ENCODE results near the gene DDX5. TPM values are rescaled to one million over a fixed set of nuclear protein-coding genes. Genes with fewer than 3 reads are reported as not detected.
A peak's percentile ranks its signal among the peaks of the same experiment; 100 is the strongest.

The DDX5 gene
- total RNA-seq, 1 experiment from 2014 or later, result 369 TPM

GRCh38 chr17:64500862-64501765 is 5.0 kb downstream of the DDX5 start:
- Histone ChIP-seq H3K36me3 (ENCODE audit: insufficient read depth, low read length) (peaks cover 69% of the 10 kb centered on the region), H3K79me2 (ENCODE audit: low read length) (peaks cover 42% of the 10 kb centered on the region), H3K27me3 (ENCODE audit: low read length) (no peaks in the 10 kb centered on the region), H3K4me3 (ENCODE audit: low read length) (no peak overlapping the region), H3K9me2 (replicated peaks; ENCODE audit: insufficient read depth, low read length) (no peaks in the 10 kb centered on the region), H3K4me1 (ENCODE audit: low read length) (peaks cover 80% of the 10 kb centered on the region), H3K4me2 (ENCODE audit: low read depth, low read length, poor library complexity, severe bottlenecking) (no peak overlapping the region), H2AFZ (ENCODE audit: low read length) (no peak overlapping the region), H3K9ac (ENCODE audit: low read length) (no peak overlapping the region), H4K20me1 (ENCODE audit: insufficient read depth, low read depth, low read length) (peaks cover 68% of the 10 kb centered on the region), H3K27ac (ENCODE audit: low read length) (no peak overlapping the region), H3K9me3 (ENCODE audit: low read length) (no peaks in the 10 kb centered on the region)
- DNase-seq, result no peak

GRCh38 chr17:64500487-64500859 is 5.6 kb downstream of the DDX5 start:
- Histone ChIP-seq H2AFZ (ENCODE audit: low read length) (no peak overlapping the region), H3K9me3 (ENCODE audit: low read length) (no peaks in the 10 kb centered on the region), H3K4me1 (ENCODE audit: low read length) (peaks cover 85% of the 10 kb centered on the region), H3K79me2 (ENCODE audit: low read length) (peaks cover 42% of the 10 kb centered on the region), H3K36me3 (ENCODE audit: insufficient read depth, low read length) (peaks cover 67% of the 10 kb centered on the region), H4K20me1 (ENCODE audit: insufficient read depth, low read depth, low read length) (peaks cover 66% of the 10 kb centered on the region), H3K4me2 (ENCODE audit: low read depth, low read length, poor library complexity, severe bottlenecking) (peak overlapping the region; percentile 81), H3K4me3 (ENCODE audit: low read length) (no peak overlapping the region), H3K9me2 (replicated peaks; ENCODE audit: insufficient read depth, low read length) (no peaks in the 10 kb centered on the region), H3K27me3 (ENCODE audit: low read length) (no peaks in the 10 kb centered on the region), H3K9ac (ENCODE audit: low read length) (no peak overlapping the region), H3K27ac (ENCODE audit: low read length) (no peak overlapping the region)
- no peak for DNase-seq

GRCh38 chr17:64499805-64500486 is 6.1 kb downstream of the DDX5 start:
- Histone ChIP-seq H3K9me2 (replicated peaks; ENCODE audit: insufficient read depth, low read length) (no peaks in the 10 kb centered on the region), H3K27me3 (ENCODE audit: low read length) (no peaks in the 10 kb centered on the region), H3K4me2 (ENCODE audit: low read depth, low read length, poor library complexity, severe bottlenecking) (peak overlapping the region; percentile 81), H2AFZ (ENCODE audit: low read length) (no peak overlapping the region), H3K36me3 (ENCODE audit: insufficient read depth, low read length) (peaks cover 64% of the 10 kb centered on the region), H3K9me3 (ENCODE audit: low read length) (no peaks in the 10 kb centered on the region), H3K4me3 (ENCODE audit: low read length) (0 out of 2 replicates have a peak overlapping the region, but pooled peaks have one; percentile 10), H3K4me1 (ENCODE audit: low read length) (peaks cover 89% of the 10 kb centered on the region), H4K20me1 (ENCODE audit: insufficient read depth, low read depth, low read length) (peaks cover 61% of the 10 kb centered on the region), H3K9ac (ENCODE audit: low read length) (no peak overlapping the region), H3K79me2 (ENCODE audit: low read length) (peaks cover 42% of the 10 kb centered on the region), H3K27ac (ENCODE audit: low read length) (peak overlapping the region; percentile 87; the same call in 1 of the 2 replicates)
- peak; percentile 46 for DNase-seq

GRCh38 chr17:64498308-64499203 is 7.5 kb downstream of the DDX5 start:
- Histone ChIP-seq H3K36me3 (ENCODE audit: insufficient read depth, low read length) (peaks cover 50% of the 10 kb centered on the region), H3K9me2 (replicated peaks; ENCODE audit: insufficient read depth, low read length) (no peaks in the 10 kb centered on the region), H3K4me2 (ENCODE audit: low read depth, low read length, poor library complexity, severe bottlenecking) (peak overlapping the region; percentile 81), H3K9me3 (ENCODE audit: low read length) (no peaks in the 10 kb centered on the region), H2AFZ (ENCODE audit: low read length) (no peak overlapping the region), H3K9ac (ENCODE audit: low read length) (peak overlapping the region; percentile 91), H3K4me1 (ENCODE audit: low read length) (peaks cover 84% of the 10 kb centered on the region), H3K27ac (ENCODE audit: low read length) (peak overlapping the region; percentile 87), H3K79me2 (ENCODE audit: low read length) (peaks cover 40% of the 10 kb centered on the region), H4K20me1 (ENCODE audit: insufficient read depth, low read depth, low read length) (peaks cover 47% of the 10 kb centered on the region), H3K27me3 (ENCODE audit: low read length) (no peaks in the 10 kb centered on the region), H3K4me3 (ENCODE audit: low read length) (peak overlapping the region; percentile 89; the same call in 1 of the 2 replicates)
- DNase-seq, result peak; percentile 52

- no peak for DNase-seq
- Histone ChIP-seq H3K4me1 (ENCODE audit: low read length) (peaks cover 74% of the 10 kb centered on the region), H3K36me3 (ENCODE audit: insufficient read depth, low read length) (peaks cover 45% of the 10 kb centered on the region), H3K4me3 (ENCODE audit: low read length) (peak overlapping the region; percentile 89), H3K27me3 (ENCODE audit: low read length) (no peaks in the 10 kb centered on the region), H4K20me1 (ENCODE audit: insufficient read depth, low read depth, low read length) (peaks cover 38% of the 10 kb centered on the region), H3K4me2 (ENCODE audit: low read depth, low read length, poor library complexity, severe bottlenecking) (peak overlapping the region; percentile 81), H2AFZ (ENCODE audit: low read length) (no peak overlapping the region), H3K9ac (ENCODE audit: low read length) (peak overlapping the region; percentile 91), H3K27ac (ENCODE audit: low read length) (peak overlapping the region; percentile 87), H3K9me2 (replicated peaks; ENCODE audit: insufficient read depth, low read length) (no peaks in the 10 kb centered on the region), H3K79me2 (ENCODE audit: low read length) (peaks cover 38% of the 10 kb centered on the region), H3K9me3 (ENCODE audit: low read length) (no peaks in the 10 kb centered on the region)
These were observed 8.5 kb downstream of the DDX5 start for GRCh38 chr17:64497565-64498035.

- peak; percentile 98 for DNase-seq
- H3K4me3 ChIP-seq (ENCODE audit: low read length), result peak within 1 kb of the TSS; percentile 89
- peaks cover 41% of the 10 kb centered on the region for H3K79me2 ChIP-seq (ENCODE audit: low read length)
- H3K27me3 ChIP-seq (ENCODE audit: low read length), result no peaks in the 10 kb centered on the region
- H3K36me3 ChIP-seq (ENCODE audit: insufficient read depth, low read length), result peaks cover 42% of the 10 kb centered on the region
- H3K9ac ChIP-seq (ENCODE audit: low read length), result peak within 1 kb of the TSS; percentile 91
- H4K20me1 ChIP-seq (ENCODE audit: insufficient read depth, low read depth, low read length), result peaks cover 31% of the 10 kb centered on the region
- H3K9me2 ChIP-seq (replicated peaks; ENCODE audit: insufficient read depth, low read length), result no peaks in the 10 kb centered on the region
- H3K4me1 ChIP-seq (ENCODE audit: low read length), result peaks cover 68% of the 10 kb centered on the region
- peak within 1 kb of the TSS; percentile 87 for H3K27ac ChIP-seq (ENCODE audit: low read length)
- no peak within 1 kb of the TSS; the same call in 1 of the 2 replicates for H2AFZ ChIP-seq (ENCODE audit: low read length)
- H3K4me2 ChIP-seq (ENCODE audit: low read depth, low read length, poor library complexity, severe bottlenecking), result peak within 1 kb of the TSS; percentile 81
- no peaks in the 10 kb centered on the region for H3K9me3 ChIP-seq (ENCODE audit: low read length)
These were observed 9.1 kb downstream of the DDX5 start, which contains the start of gene POLG2 for GRCh38 chr17:64496786-64497564. POLG2 (minus strand) TSS chr17:64497054; CDS start chr17:64496968, 86 bp downstream.

- Histone ChIP-seq H3K4me1 (ENCODE audit: low read length) (peaks cover 62% of the 10 kb centered on the region), H3K79me2 (ENCODE audit: low read length) (peaks cover 45% of the 10 kb centered on the region), H3K27ac (ENCODE audit: low read length) (peak overlapping the region; percentile 87), H3K36me3 (ENCODE audit: insufficient read depth, low read length) (peaks cover 42% of the 10 kb centered on the region), H3K9me3 (ENCODE audit: low read length) (no peaks in the 10 kb centered on the region), H3K9ac (ENCODE audit: low read length) (peak overlapping the region; percentile 91), H3K9me2 (replicated peaks; ENCODE audit: insufficient read depth, low read length) (no peaks in the 10 kb centered on the region), H3K4me2 (ENCODE audit: low read depth, low read length, poor library complexity, severe bottlenecking) (peak overlapping the region; percentile 81), H3K4me3 (ENCODE audit: low read length) (peak overlapping the region; percentile 89), H2AFZ (ENCODE audit: low read length) (no peak overlapping the region; the same call in 1 of the 2 replicates), H3K27me3 (ENCODE audit: low read length) (no peaks in the 10 kb centered on the region), H4K20me1 (ENCODE audit: insufficient read depth, low read depth, low read length) (peaks cover 27% of the 10 kb centered on the region)
- DNase-seq, result peak; percentile 46
These were observed 9.7 kb downstream of the DDX5 start for GRCh38 chr17:64496348-64496785.
